Kasumi-1 (cell line): ENCODE data around the gene AACS.
"Not testable (repeated sequence)": the region's sequence is repeated elsewhere in the genome, so short reads cannot be mapped to it uniquely, and the experiment has no call there.

ENCODE experiments used
- DNase-seq, 2 experiments: peaks; one replicate each; lab custom pipeline; 2025; lab: John Stamatoyannopoulos, UW

AACS gene

GRCh38 chr12:125092108-125092871 is 27.1 kb downstream of the AACS start:
- no peak for DNase-seq

GRCh38 chr12:125092872-125093680 is 27.8 kb downstream of the AACS start:
- DNase-seq: no peak

- no peak for DNase-seq
These were observed 28.6 kb downstream of the AACS start for GRCh38 chr12:125093681-125094330.

GRCh38 chr12:125096894-125097293 is 31.7 kb downstream of the AACS start:
- no peak for DNase-seq

GRCh38 chr12:125097427-125097826 is 32.2 kb downstream of the AACS start:
- no peak for DNase-seq

- DNase-seq: no peak
These were observed 33.6 kb downstream of the AACS start for GRCh38 chr12:125098676-125099408.

DNA sequence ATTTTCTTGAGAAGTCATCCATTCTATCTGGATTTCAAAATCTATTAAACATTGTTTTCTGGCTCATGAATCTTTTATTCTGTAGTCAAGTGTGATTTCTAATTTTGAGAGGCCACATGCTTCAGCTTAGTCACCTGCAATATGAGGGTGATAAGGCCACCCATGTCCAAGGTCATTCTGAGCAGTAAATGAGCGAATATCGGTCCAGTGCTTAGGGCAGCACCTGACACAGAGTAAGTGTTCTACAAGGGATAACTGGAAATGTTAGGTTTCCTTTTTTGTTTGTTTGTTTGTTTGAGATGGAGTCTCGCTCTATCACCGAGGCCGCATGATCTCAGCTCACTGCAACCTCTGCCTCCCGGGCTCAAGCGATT is 34.2 kb downstream of the AACS start:
- DNase-seq: no peak

DNA sequence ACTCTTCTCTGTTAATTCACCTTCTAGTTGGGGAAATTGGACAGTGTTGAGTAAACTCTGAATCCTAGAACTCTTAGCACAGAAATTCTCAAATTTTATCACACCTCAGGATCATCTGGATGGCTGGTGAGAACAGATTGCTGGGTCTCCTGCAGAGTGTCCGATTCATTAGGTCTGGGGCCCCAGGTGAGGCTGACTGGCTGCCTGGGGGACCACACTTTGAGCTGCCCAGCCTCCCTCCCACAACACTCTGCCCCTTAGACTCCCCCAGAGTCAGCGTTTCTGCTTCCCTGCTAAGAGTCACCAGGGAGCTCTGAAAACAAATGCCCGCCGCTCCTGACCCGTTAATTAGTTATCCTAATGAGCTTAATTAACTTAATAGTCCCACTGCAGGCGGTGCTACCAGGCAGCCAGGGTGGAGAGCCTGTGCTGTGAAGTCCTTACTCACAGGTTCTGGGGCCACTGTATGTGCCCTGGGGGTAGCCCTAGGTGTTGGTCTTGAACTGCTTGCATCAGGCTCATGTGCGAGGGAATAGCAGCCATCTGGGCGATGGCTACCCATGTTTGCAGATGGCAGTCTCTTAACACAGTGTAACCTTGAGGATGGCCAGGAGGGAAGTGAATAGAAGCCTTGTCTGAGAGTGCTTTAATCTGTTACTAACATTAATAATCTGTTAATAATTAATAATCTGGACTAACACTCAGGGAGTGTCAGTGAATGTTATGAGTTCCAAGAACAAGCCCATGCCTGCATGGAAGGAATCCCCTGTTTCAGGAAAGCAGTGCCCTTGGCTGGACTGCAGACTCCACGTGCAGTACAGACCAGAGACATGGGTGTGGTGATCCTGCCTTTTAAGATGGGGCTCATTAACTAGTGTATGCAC is 35.6 kb downstream of the AACS start:
- no peak for DNase-seq

GRCh38 chr12:125104982-125105381 is 39.7 kb downstream of the AACS start:
- no peak for DNase-seq

- DNase-seq: no peak
These were observed 40.4 kb downstream of the AACS start for GRCh38 chr12:125105600-125105999.

- no peak for DNase-seq
These were observed 45.6 kb downstream of the AACS start for GRCh38 chr12:125110641-125111360.

DNA sequence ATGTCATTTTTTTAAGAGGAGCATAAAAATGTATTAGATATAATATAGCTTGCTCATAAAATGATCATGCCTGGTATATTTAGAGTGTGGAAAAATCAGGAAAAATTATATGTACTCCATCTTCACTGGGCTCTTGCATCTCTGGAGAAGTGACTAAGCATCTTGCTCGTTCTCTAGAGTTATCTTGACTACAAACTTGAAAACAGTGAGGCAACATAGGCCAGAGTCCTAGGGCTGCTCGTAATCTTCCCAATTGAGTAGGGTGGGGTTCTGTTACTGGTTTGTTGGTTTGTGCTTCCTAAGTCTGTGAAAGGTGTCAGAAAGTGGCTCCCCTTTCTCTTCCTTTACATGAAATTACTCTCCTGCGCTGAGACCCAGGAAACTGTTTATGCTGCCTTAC is 46.2 kb downstream of the AACS start:
- DNase-seq: no peak

- not testable (repeated sequence) for DNase-seq
These were observed 47.4 kb downstream of the AACS start for GRCh38 chr12:125112614-125113013.

DNA sequence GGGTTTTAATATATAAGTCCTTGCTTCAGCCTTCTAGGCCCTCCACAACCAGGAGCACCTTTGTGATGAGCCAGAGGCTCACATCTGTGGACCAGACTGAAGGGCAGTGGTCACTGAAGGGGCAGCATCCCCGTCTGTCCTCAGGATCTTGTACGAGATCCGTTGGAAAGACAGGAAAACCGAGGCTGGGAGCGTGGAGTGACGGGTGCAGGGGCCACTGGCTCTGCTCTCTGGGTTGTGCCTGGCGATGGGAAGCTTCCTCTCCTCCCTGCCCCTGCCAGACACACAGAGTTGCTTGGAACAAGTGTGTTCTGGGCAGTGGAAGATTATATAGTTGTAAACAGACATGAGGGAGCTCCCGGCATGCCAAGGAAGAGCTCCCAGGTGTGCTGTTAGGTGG is 48.0 kb downstream of the AACS start:
- DNase-seq: no peak

DNA sequence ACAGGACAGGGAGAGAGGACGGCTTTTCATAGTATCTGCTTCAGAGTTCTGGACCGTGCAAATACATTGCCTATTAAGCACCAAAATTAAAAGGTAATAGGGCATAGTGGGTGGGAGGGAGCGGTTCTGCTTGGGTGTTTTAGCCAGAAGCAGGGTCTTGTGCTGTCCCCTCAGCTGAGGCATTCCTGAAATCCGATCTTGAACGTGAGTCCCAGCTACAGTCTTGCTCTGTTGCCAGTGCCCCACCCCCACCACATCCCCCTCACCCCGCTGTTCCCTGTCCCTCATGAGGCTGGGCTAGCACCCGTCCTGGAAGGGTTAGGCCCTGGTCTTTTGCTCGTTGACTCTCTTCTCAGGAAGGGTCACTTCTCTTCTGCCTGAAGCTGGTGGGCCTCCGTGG is 48.6 kb downstream of the AACS start:
- no peak for DNase-seq

- no peak for DNase-seq
These were observed 49.3 kb downstream of the AACS start for GRCh38 chr12:125114365-125115141.

DNA sequence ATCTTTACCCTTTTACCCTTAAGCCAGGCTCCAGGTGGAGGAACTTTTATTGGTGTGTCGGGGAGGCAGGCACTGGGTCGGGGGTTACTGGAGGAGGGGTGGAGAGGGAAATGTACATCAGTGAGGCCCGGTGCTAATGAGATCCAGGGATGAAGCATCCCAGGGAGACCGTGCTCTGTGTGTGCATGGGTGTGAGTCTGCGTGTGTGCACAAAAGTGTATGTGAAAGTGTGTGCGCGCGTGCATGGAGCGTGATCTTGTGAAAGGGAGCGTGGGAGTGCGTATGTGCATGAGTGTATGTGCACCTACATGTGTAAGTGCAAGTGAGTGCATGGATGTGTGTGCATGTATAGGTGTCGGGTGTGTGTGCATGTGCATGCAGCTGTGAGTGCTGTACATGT is 55.3 kb downstream of the AACS start:
- DNase-seq: no peak

GRCh38 chr12:125121106-125121505 is 55.9 kb downstream of the AACS start:
- no peak for DNase-seq

DNA sequence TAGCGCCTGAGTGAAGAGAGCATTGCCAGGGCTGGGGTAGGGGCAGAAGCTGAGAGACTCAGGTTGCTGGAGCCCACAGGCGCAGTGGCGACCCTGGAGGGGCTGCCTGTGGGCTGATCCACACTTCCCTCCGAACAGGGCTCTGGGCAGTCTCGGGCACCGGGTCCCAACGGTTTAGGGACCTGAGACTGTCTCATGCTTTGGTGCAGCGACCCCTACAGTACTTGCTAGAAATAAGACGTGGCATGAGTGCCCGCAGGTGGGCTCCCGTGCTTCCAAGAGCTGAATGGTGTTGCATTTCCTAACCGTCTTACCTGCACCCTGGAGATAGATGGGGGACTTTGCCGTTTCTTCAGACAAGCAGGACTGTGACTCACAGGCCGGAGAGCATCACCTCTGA is 57.4 kb downstream of the AACS start:
- DNase-seq: no peak
